Smooth muscle cell (in vitro differentiated cells): ENCODE data around the gene WAC. TPM values are rescaled to one million over a fixed set of nuclear protein-coding genes. Genes with fewer than 3 reads are reported as not detected.

ENCODE experiments used
- DNase-seq: peaks from one replicate; lab custom pipeline; 2025; ENCODE audit not compliant: unreplicated experiment; lab: John Stamatoyannopoulos, UW
- H2AFZ ChIP-seq: fragments of 200-600 bp; sonication (generic); 2 replicates; pipeline ENCODE4 v1.6.0; 2016; ENCODE audit warnings: antibody characterized with exemption, low read depth, mild to moderate bottlenecking
- H3F3A ChIP-seq: fragments of 200-600 bp; sonication (generic); 2 replicates; pipeline ENCODE4 v1.6.0; 2017; ENCODE audit warnings: antibody characterized with exemption, low read depth
- H3K27ac ChIP-seq: fragments of 200-600 bp; sonication (generic); 2 replicates; pipeline ENCODE4 v1.5.1; 2016; ENCODE audit warnings: low read depth, mild to moderate bottlenecking
- H3K27me3 ChIP-seq: fragments of 200-600 bp; sonication (generic); 2 replicates; pipeline ENCODE4 v1.6.1; 2016; ENCODE audit warnings: low read depth, mild to moderate bottlenecking
- H3K36me3 ChIP-seq: fragments of 200-600 bp; sonication (generic); 2 replicates; pipeline ENCODE4 v1.5.1; 2016; ENCODE audit warnings: low read depth
- H3K4me1 ChIP-seq: fragments of 200-600 bp; sonication (generic); 2 replicates; pipeline ENCODE4 v1.5.1; 2016; ENCODE audit warnings: low read depth
- H3K4me2 ChIP-seq: fragments of 200-600 bp; sonication (generic); 2 replicates; pipeline ENCODE4 v1.6.0; 2016; ENCODE audit warnings: mild to moderate bottlenecking
- H3K4me3 ChIP-seq: fragments of 200-600 bp; sonication (generic); 2 replicates; pipeline ENCODE4 v1.5.1; 2016; ENCODE audit warnings: mild to moderate bottlenecking
- H3K79me2 ChIP-seq: fragments of 200-600 bp; sonication (generic); 2 replicates; pipeline ENCODE4 v1.6.0; 2016; ENCODE audit warnings: low read depth, mild to moderate bottlenecking
- H3K9ac ChIP-seq: fragments of 200-600 bp; sonication (generic); 2 replicates; pipeline ENCODE4 v1.6.0; 2016; ENCODE audit warnings: low read depth
- H3K9me3 ChIP-seq: fragments of 200-600 bp; sonication (generic); replicated peaks from 2 replicates; pipeline ENCODE4 v1.5.1; 2016; ENCODE audit warnings: low read depth
- H4K20me1 ChIP-seq: fragments of 200-600 bp; sonication (generic); 2 replicates; pipeline ENCODE4 v1.6.0; 2016; ENCODE audit warnings: low read depth
- WGBS: methylation state at CpG from one replicate; pipeline ENCODE4 v1.1.7; 2016; ENCODE audit warnings: low lambda C conversion rate; 5-methylcytosine and 5-hydroxymethylcytosine counted together
- polyA plus RNA-seq: library from polyadenylated mRNA; unstranded; fragments of >200 nt; fragmentation: Nextera tagmentation; extraction: Ambion mirVana; gene quantifications from 2 replicates; pipeline ENCODE4 v1.2.1, GENCODE V29; 2016
- total RNA-seq: library from RNA; depleted of rRNA; stranded (reverse); fragments of >200 nt; gene quantifications from 2 replicates; pipeline ENCODE4 v1.2.3, GENCODE V29; 2014
- TF ChIP-seq, protein P1 (sequence below): fragments of 200-600 bp; sonication (generic); IDR thresholded peaks from 2 replicates; pipeline ENCODE4 v1.5.1; 2017; ENCODE audit warnings: borderline replicate concordance, mild to moderate bottlenecking, antibody characterized with exemption; ENCODE audit not compliant: insufficient read depth, poor library complexity, severe bottlenecking

The WAC gene
- total and polyA plus RNA-seq, 2 experiments from 2014 or later, result 52.2 to 97.5 TPM

DNA sequence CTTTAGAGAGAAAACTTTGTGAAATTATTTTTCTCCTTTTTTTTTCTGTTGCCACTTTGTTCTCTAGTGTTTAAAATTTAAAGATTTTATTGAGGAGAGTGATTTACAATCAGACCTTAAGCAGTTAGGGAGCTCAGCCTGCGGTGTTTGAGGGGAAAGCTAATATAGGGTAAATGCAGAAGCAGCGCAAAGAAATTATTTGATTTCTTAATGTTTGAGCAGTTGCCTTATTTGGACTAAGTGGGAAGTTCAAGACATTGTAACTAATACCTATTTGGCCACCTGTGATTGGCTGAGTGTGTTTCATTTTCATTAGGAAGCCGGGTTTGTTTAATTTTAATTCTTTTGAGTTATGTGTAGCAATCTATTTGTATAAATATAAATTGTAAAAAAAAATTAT lies 25.3 kb downstream of the WAC start:
- H4K20me1 ChIP-seq, result peaks cover 100% of the 10 kb centered on the region
- H3F3A ChIP-seq, result peaks cover 18% of the 10 kb centered on the region
- H3K9me3 ChIP-seq, result no peaks in the 10 kb centered on the region
- no peaks in the 10 kb centered on the region for H3K27me3 ChIP-seq
- TF ChIP-seq, protein P1, sequence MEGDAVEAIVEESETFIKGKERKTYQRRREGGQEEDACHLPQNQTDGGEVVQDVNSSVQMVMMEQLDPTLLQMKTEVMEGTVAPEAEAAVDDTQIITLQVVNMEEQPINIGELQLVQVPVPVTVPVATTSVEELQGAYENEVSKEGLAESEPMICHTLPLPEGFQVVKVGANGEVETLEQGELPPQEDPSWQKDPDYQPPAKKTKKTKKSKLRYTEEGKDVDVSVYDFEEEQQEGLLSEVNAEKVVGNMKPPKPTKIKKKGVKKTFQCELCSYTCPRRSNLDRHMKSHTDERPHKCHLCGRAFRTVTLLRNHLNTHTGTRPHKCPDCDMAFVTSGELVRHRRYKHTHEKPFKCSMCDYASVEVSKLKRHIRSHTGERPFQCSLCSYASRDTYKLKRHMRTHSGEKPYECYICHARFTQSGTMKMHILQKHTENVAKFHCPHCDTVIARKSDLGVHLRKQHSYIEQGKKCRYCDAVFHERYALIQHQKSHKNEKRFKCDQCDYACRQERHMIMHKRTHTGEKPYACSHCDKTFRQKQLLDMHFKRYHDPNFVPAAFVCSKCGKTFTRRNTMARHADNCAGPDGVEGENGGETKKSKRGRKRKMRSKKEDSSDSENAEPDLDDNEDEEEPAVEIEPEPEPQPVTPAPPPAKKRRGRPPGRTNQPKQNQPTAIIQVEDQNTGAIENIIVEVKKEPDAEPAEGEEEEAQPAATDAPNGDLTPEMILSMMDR, result no peak
- no peak overlapping the region for H3K4me3 ChIP-seq
- H3K27ac ChIP-seq, result peak overlapping the region; percentile 62
- no peak overlapping the region for H3K4me2 ChIP-seq
- no peak overlapping the region for H3K9ac ChIP-seq
- H3K4me1 ChIP-seq, result peaks cover 39% of the 10 kb centered on the region
- no peak for DNase-seq
- 98% methylated on average over 3 of the region's 3 CpGs for WGBS
- peaks cover 100% of the 10 kb centered on the region for H3K79me2 ChIP-seq
- no peak overlapping the region for H2AFZ ChIP-seq
- peaks cover 14% of the 10 kb centered on the region for H3K36me3 ChIP-seq

DNA sequence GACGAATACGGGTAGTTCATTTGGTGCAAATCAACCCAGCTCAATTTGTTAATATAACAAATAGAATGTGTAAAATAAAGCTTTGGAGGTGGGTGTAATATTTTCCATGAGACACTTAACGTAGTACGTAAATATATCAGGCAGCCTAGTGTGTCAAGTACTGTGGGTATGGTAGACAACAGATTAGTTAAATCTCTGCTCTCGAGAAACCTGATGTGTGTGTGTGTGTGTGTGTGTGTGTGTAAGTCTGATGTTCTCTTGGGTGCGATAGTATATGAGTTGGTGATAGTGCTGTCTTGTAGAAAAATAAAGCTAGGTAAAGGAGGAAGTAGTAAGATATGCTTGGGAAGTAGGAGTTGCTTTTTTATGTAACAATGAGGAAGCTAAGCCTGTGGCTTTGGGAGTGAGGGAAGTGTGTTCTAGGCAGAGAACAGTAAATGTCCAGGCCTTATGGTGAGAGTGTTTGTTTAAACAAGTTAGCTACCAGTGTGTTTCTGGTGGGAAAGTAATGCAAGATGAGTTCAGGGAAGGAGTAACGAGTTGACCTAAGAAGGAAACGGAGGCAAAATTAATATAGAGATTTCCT lies 26.1 kb downstream of the WAC start:
- DNase-seq, result no peak
- H3K9me3 ChIP-seq, result no peaks in the 10 kb centered on the region
- H3K9ac ChIP-seq, result no peak overlapping the region
- H3F3A ChIP-seq, result peaks cover 20% of the 10 kb centered on the region
- no peak overlapping the region for H3K4me3 ChIP-seq
- no peaks in the 10 kb centered on the region for H3K27me3 ChIP-seq
- H3K79me2 ChIP-seq, result peaks cover 100% of the 10 kb centered on the region
- 65% methylated on average over 8 of the region's 8 CpGs for WGBS
- peaks cover 100% of the 10 kb centered on the region for H4K20me1 ChIP-seq
- no peak overlapping the region for H3K4me2 ChIP-seq
- peak overlapping the region; percentile 62 for H3K27ac ChIP-seq
- peaks cover 14% of the 10 kb centered on the region for H3K36me3 ChIP-seq
- peaks cover 40% of the 10 kb centered on the region for H3K4me1 ChIP-seq
- TF ChIP-seq, protein P1, result no peak
- H2AFZ ChIP-seq, result no peak overlapping the region

DNA sequence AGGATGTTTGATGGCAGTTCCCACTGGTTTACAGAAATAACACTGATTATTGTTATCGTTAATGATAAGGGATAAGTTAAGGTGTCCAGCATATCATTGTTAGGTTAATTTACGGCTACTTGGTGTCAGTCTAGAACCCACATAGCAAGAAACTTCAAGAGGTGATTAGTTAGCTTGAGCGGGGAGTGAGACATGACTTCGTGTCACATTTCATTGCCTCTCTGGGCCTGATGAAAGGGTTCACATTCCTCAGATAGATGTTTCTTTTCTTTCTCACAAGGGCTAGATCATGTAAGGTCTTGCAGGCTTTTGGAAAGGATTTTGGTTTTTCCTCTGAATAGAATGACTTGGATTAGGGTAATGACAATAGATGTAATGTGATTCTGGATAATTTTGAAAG lies 26.7 kb downstream of the WAC start:
- peaks cover 25% of the 10 kb centered on the region for H3F3A ChIP-seq
- H2AFZ ChIP-seq, result no peak overlapping the region
- no peaks in the 10 kb centered on the region for H3K27me3 ChIP-seq
- peaks cover 14% of the 10 kb centered on the region for H3K36me3 ChIP-seq
- DNase-seq, result no peak
- TF ChIP-seq, protein P1, result no peak
- H3K4me2 ChIP-seq, result no peak overlapping the region
- H3K27ac ChIP-seq, result peak overlapping the region; percentile 62
- no peak overlapping the region for H3K4me3 ChIP-seq
- WGBS, result 46% methylated on average over 4 of the region's 4 CpGs
- peaks cover 40% of the 10 kb centered on the region for H3K4me1 ChIP-seq
- peaks cover 100% of the 10 kb centered on the region for H4K20me1 ChIP-seq
- H3K79me2 ChIP-seq, result peaks cover 100% of the 10 kb centered on the region
- no peak overlapping the region for H3K9ac ChIP-seq
- no peaks in the 10 kb centered on the region for H3K9me3 ChIP-seq

DNA sequence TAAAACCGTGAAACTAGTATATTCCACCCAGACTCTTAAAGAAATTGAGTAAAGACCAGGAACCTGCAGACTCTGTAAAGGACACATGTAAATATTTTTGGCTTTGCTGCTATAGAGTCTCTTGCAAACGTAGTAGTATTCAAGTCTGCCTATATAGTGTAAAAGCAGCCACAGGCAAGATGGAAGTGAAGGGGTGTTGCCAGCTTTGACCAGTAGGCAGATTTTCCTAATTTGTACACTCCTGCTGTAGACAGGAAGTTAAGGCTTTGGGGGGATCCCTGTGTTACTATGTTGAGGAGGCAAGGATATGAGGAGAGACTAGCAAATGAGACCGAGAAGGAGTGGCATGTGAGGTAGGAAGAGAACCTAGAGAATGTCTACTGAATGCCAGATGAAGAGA lies 27.7 kb downstream of the WAC start:
- TF ChIP-seq, protein P1, result no peak
- DNase-seq, result no peak

More for the DNA sequence above, 27.7 kb downstream of the WAC start:
- no peak overlapping the region for H3K9ac ChIP-seq
- no peak overlapping the region for H3K4me3 ChIP-seq
- H3K4me1 ChIP-seq, result peaks cover 35% of the 10 kb centered on the region
- peak overlapping the region; percentile 62 for H3K27ac ChIP-seq
- H3K79me2 ChIP-seq, result peaks cover 100% of the 10 kb centered on the region
- no peaks in the 10 kb centered on the region for H3K9me3 ChIP-seq
- H3K27me3 ChIP-seq, result no peaks in the 10 kb centered on the region
- H3F3A ChIP-seq, result peaks cover 31% of the 10 kb centered on the region
- H3K36me3 ChIP-seq, result peaks cover 14% of the 10 kb centered on the region
- no peak overlapping the region for H2AFZ ChIP-seq
- no peak overlapping the region for H3K4me2 ChIP-seq
- peaks cover 100% of the 10 kb centered on the region for H4K20me1 ChIP-seq
- WGBS, result 91% methylated on average over 3 of the region's 3 CpGs
